IMR-90 (cell line): ENCODE data around the gene SIM1. TPM values are rescaled to one million over a fixed set of nuclear protein-coding genes. Genes with fewer than 3 reads are reported as not detected.
A peak's percentile ranks its signal among the peaks of the same experiment; 100 is the strongest.

Experiments used
- ATAC-seq: fragments of 200-7000 bp; cut with Tn5 transposase; 2 replicates; pipeline ENCODE4 v1.9.1; 2020; ENCODE audit warnings: low read depth, mild to moderate bottlenecking, moderate library complexity
- BruUV-seq: library from RNA; stranded (reverse); fragments of 400-500 nt; replicated peaks from 2 replicates; lab custom pipeline; 2021; lab: Mats Ljungman, UMichigan
- CTCF ChIA-PET: fragments of 300-600 bp; formaldehyde crosslinking; extraction: SDS; loops from one replicate; lab custom pipeline; 2021; ENCODE audit warnings: antibody characterized with exemption; lab: Yijun Ruan, JAX
- POLR2A ChIA-PET: fragments of 300-600 bp; sonication (Branson Sonifier 250); formaldehyde crosslinking; loops from one replicate; lab custom pipeline; 2022; ENCODE audit warnings: antibody characterized with exemption; ENCODE audit not compliant: unreplicated experiment; lab: Charles Lee
- DNase-seq: peaks from one replicate; pipeline ENCODE4 v3.0.0; 2013
- H2AFZ ChIP-seq: replicated peaks from 2 replicates; pipeline ENCODE3; 2013; ENCODE audit warnings: low read length, mild to moderate bottlenecking; ENCODE audit not compliant: poor library complexity
- H2AK5ac ChIP-seq: 2 replicates; pipeline ENCODE4 v1.6.1; 2013; ENCODE audit warnings: low read depth, low read length, inconsistent platforms
- H2AK9ac ChIP-seq: replicated peaks from 2 replicates; pipeline ENCODE3; 2013; ENCODE audit warnings: mild to moderate bottlenecking, low read depth, low read length, moderate library complexity; ENCODE audit not compliant: poor library complexity
- H2BK120ac ChIP-seq: 2 replicates; pipeline ENCODE4 v1.6.1; 2013; ENCODE audit warnings: low read depth, low read length, inconsistent platforms
- H2BK15ac ChIP-seq: 3 replicates; pipeline ENCODE4 v1.6.1; 2013; ENCODE audit warnings: low read depth, low read length, inconsistent platforms
- H2BK20ac ChIP-seq: 2 replicates; pipeline ENCODE4 v1.6.1; 2013; ENCODE audit warnings: low read depth, mild to moderate bottlenecking, inconsistent platforms, low read length, moderate library complexity
- H2BK5ac ChIP-seq: 2 replicates; pipeline ENCODE4 v1.6.1; 2013; ENCODE audit warnings: mild to moderate bottlenecking, low read depth, low read length, inconsistent platforms; ENCODE audit not compliant: poor library complexity, severe bottlenecking
- H3K14ac ChIP-seq: replicated peaks from 2 replicates; pipeline ENCODE4 v1.6.1; 2013; ENCODE audit warnings: low read depth, low read length, inconsistent platforms
- H3K18ac ChIP-seq: 2 replicates; pipeline ENCODE4 v1.6.1; 2013; ENCODE audit warnings: low read depth, low read length, control low read depth
- H3K23ac ChIP-seq: 2 replicates; pipeline ENCODE4 v1.6.1; 2013; ENCODE audit warnings: low read depth, low read length, inconsistent platforms
- H3K27ac ChIP-seq: 2 replicates; pipeline ENCODE4 v1.5.1; 2013; ENCODE audit warnings: mild to moderate bottlenecking, control low read depth, low read length; ENCODE audit not compliant: insufficient read depth
- H3K27me3 ChIP-seq: 2 replicates; pipeline ENCODE4 v1.6.1; 2013; ENCODE audit warnings: low read length; ENCODE audit not compliant: control insufficient read depth, insufficient read depth
- H3K36me3 ChIP-seq: 2 replicates; pipeline ENCODE4 v1.6.1; 2013; ENCODE audit warnings: low read length, mixed read lengths; ENCODE audit not compliant: control insufficient read depth, insufficient read depth
- H3K4ac ChIP-seq: 2 replicates; pipeline ENCODE4 v1.6.1; 2013; ENCODE audit warnings: low read depth, low read length, inconsistent platforms
- H3K4me1 ChIP-seq: 2 replicates; pipeline ENCODE4 v1.6.1; 2013; ENCODE audit warnings: low read length, mixed read lengths; ENCODE audit not compliant: control insufficient read depth, insufficient read depth
- H3K4me2 ChIP-seq: 2 replicates; pipeline ENCODE4 v1.6.1; 2013; ENCODE audit warnings: low read depth, mild to moderate bottlenecking, control low read depth, low read length, moderate library complexity
- H3K4me3 ChIP-seq: 2 replicates; pipeline ENCODE4 v1.5.1; 2013; ENCODE audit warnings: low read depth, mild to moderate bottlenecking, control low read depth, low read length, moderate library complexity; ENCODE audit not compliant: insufficient read depth
- H3K56ac ChIP-seq: 2 replicates; pipeline ENCODE4 v1.6.1; 2013; ENCODE audit warnings: low read length, inconsistent platforms; ENCODE audit not compliant: insufficient read depth; ENCODE audit errors: extremely low read depth
- H3K79me1 ChIP-seq, 2 experiments: 2 replicates each; pipeline ENCODE4 v1.6.1; 2013; ENCODE audit warnings: low read length in 2 of 2, inconsistent platforms in 1 of 2, low read depth in 1 of 2
- H3K9ac ChIP-seq: 2 replicates; pipeline ENCODE4 v1.6.1; 2013; ENCODE audit warnings: low read depth, low read length, control low read depth
- H3K9me1 ChIP-seq: 2 replicates; pipeline ENCODE4 v1.6.1; 2013; ENCODE audit warnings: low read length, inconsistent platforms; ENCODE audit not compliant: insufficient read depth
- H3K9me3 ChIP-seq: 2 replicates; pipeline ENCODE4 v1.6.1; 2013; ENCODE audit warnings: low read length; ENCODE audit not compliant: control insufficient read depth, insufficient read depth
- H4K20me1 ChIP-seq: 2 replicates; pipeline ENCODE4 v1.6.1; 2013; ENCODE audit warnings: low read length, inconsistent platforms; ENCODE audit not compliant: insufficient read depth
- H4K5ac ChIP-seq: 2 replicates; pipeline ENCODE4 v1.6.1; 2013; ENCODE audit warnings: mild to moderate bottlenecking, low read depth, low read length, control low read depth
- H4K8ac ChIP-seq, 2 experiments: 2 replicates each; pipeline ENCODE4 v1.6.1; 2013; ENCODE audit warnings: low read depth in 2 of 2, low read length in 2 of 2, control low read depth in 1 of 2, inconsistent platforms in 1 of 2
- H4K91ac ChIP-seq: 2 replicates; pipeline ENCODE4 v1.6.1; 2013; ENCODE audit warnings: low read depth, low read length, inconsistent platforms; ENCODE audit not compliant: insufficient read depth
- POLR2A ChIP-seq: IDR thresholded peaks from 2 replicates; pipeline ENCODE4 v1.6.1; 2012; ENCODE audit warnings: mild to moderate bottlenecking, low read depth, low read length
- WGBS, 2 experiments: methylation state at CpG; one replicate each; pipeline versions ENCODE4 v1.1.5 to v1.1.7; 2013; ENCODE audit warnings: missing lambda C conversion rate in 2 of 2; ENCODE audit not compliant: insufficient read length in 1 of 2; ENCODE audit errors: extremely low coverage in 2 of 2; 5-methylcytosine and 5-hydroxymethylcytosine counted together
- dilution Hi-C: fragments of 300-500 bp; cut with HindIII; formaldehyde crosslinking; loops from one replicate; pipeline ENCODE4 v1.14.3; 2018; ENCODE audit warnings: low sequenced_read_pairs; ENCODE audit not compliant: unreplicated experiment
- in situ Hi-C: fragments of 300-500 bp; cut with MboI; formaldehyde crosslinking; loops from 3 replicates; pipeline ENCODE4 v1.14.3; 2019; ENCODE audit warnings: low sequenced_read_pairs, inconsistent platforms, mixed read lengths
- intact Hi-C: fragments of 100-400 bp; cut with micrococcal nuclease; formaldehyde crosslinking; loops from 2 replicates; pipeline ENCODE4 v1.10.0; 2022
- polyA plus RNA-seq, 3 experiments: library from polyadenylated mRNA; depleted of rRNA; stranded (reverse); fragments of >200 nt; gene quantifications; 2 replicates each; pipeline ENCODE4 v1.2.3, GENCODE V29; 2012; ENCODE audit warnings: low replicate concordance in 1 of 3
- total RNA-seq: library from RNA; depleted of rRNA; stranded (reverse); fragments of >200 nt; gene quantifications from 2 replicates; pipeline ENCODE4 v1.2.3, GENCODE V29; 2012
- TF ChIP-seq, protein P1 (sequence below): fragments of 150-350 bp; IDR thresholded peaks from 2 replicates; pipeline ENCODE4 v1.6.1; 2017; ENCODE audit warnings: mild to moderate bottlenecking, antibody characterized with exemption, low read length, low read depth

SIM1 gene
- total and polyA plus RNA-seq, 2 of the 4 experiments (the other 2 are of a cell fraction), result not detected

GRCh38 chr6:100453701-100454521 is 10.8 kb downstream of the SIM1 start:
- no peak overlapping the region for H2BK20ac ChIP-seq
- H2AK5ac ChIP-seq, result no peak overlapping the region
- no peak for TF ChIP-seq POLR2A
- TF ChIP-seq, protein P1, sequence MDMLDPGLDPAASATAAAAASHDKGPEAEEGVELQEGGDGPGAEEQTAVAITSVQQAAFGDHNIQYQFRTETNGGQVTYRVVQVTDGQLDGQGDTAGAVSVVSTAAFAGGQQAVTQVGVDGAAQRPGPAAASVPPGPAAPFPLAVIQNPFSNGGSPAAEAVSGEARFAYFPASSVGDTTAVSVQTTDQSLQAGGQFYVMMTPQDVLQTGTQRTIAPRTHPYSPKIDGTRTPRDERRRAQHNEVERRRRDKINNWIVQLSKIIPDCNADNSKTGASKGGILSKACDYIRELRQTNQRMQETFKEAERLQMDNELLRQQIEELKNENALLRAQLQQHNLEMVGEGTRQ, result no peak
- H3K23ac ChIP-seq, result peak overlapping the region; percentile 62; the same call in 1 of the 2 replicates
- BruUV-seq, result no TSS peak
- H3K9ac ChIP-seq, result no peak overlapping the region
- H3K9me3 ChIP-seq, result peaks cover 49% of the 10 kb centered on the region
- no peak overlapping the region for H2BK5ac ChIP-seq
- DNase-seq (no peak), ATAC-seq (no peak)
- H3K4me1 ChIP-seq, result no peaks in the 10 kb centered on the region
- H3K18ac ChIP-seq, result no peak overlapping the region
- H3K4me3 ChIP-seq, result no peak overlapping the region
- dilution Hi-C loops (loop anchor here (25.0 kb wide), 1 partner anchor 342 kb away; no protein-coding TSS in a partner anchor), intact Hi-C loops (no loop called here), in situ Hi-C loops (loop anchor here (25.0 kb wide), 1 partner anchor 867 kb away; no protein-coding TSS in a partner anchor)
- no peak overlapping the region for H2AFZ ChIP-seq
- H4K8ac ChIP-seq, result no peak overlapping the region
- H3K4ac ChIP-seq, result no peak overlapping the region
- ChIA-PET POLR2A (no interaction called here), CTCF (interaction anchor here (0.9 to 1.0 kb wide), 2 partner anchors 325 to 337 kb away, joined by 3 read pairs; no protein-coding TSS in a partner anchor)
- H2AK9ac ChIP-seq, result no peak overlapping the region
- H3K27me3 ChIP-seq, result peaks cover 99% of the 10 kb centered on the region
- no peak overlapping the region for H3K4me2 ChIP-seq
- no peak overlapping the region for H2BK120ac ChIP-seq
- no peak overlapping the region for H3K56ac ChIP-seq
- peaks cover 2% of the 10 kb centered on the region; the same call in 1 of the 2 replicates for H3K9me1 ChIP-seq
- H3K14ac ChIP-seq, result no peak overlapping the region
- H4K91ac ChIP-seq, result no peak overlapping the region
- H3K27ac ChIP-seq, result no peak overlapping the region
- no peaks in the 10 kb centered on the region for H3K79me1 ChIP-seq
- no peak overlapping the region for H2BK15ac ChIP-seq
- H4K20me1 ChIP-seq, result peaks cover 22% of the 10 kb centered on the region
- 4% methylated on average over 21 of the region's 36 CpGs; no CpG with 5 or more reads in 1 of the 2 experiments for WGBS, 2 experiments
- H3K36me3 ChIP-seq, result no peaks in the 10 kb centered on the region
- no peak overlapping the region for H4K5ac ChIP-seq
